GM13976 (cell line): ENCODE measurements around the gene TGM1.

Experiments used
- DNase-seq: peaks from one replicate; pipeline ENCODE4 v3.0.0; 2012; ENCODE audit warnings: low spot score
- CTCF ChIP-seq: IDR thresholded peaks from 2 replicates; pipeline ENCODE4 v1.5.1; 2012; ENCODE audit warnings: borderline replicate concordance, mild to moderate bottlenecking; ENCODE audit not compliant: insufficient read depth; ENCODE audit errors: extremely low read depth, missing control alignments, control extremely low read depth
- in situ Hi-C: fragments of 300-500 bp; cut with MboI; formaldehyde crosslinking; loops from one replicate; pipeline ENCODE4 v1.12.0; 2022; ENCODE audit warnings: low sequenced_read_pairs, mixed read lengths, inconsistent platforms; ENCODE audit not compliant: unreplicated experiment

The TGM1 gene

GRCh38 chr14:24267516-24267915, 4.5 kb upstream of the TGM1 start:
- DNase-seq: no peak
- no peak for TF ChIP-seq CTCF
- in situ Hi-C loops: no loop called here

- in situ Hi-C loops: no loop called here
- TF ChIP-seq CTCF: no peak
- no peak for DNase-seq
Observed at GRCh38 chr14:24266344-24267244, 3.6 kb upstream of the TGM1 start.

GRCh38 chr14:24264298-24264697, 1.3 kb upstream of the TGM1 start:
- TF ChIP-seq CTCF: no peak
- no peak for DNase-seq
- in situ Hi-C loops: no loop called here

- in situ Hi-C loops: no loop called here
- DNase-seq: no peak
- TF ChIP-seq CTCF: no peak
Observed at GRCh38 chr14:24263848-24264247, 871 bp upstream of the TGM1 start.

- TF ChIP-seq CTCF: no peak
- in situ Hi-C loops: no loop called here
- DNase-seq: no peak
Observed at GRCh38 chr14:24261969-24262327, 1.0 kb downstream of the TGM1 start.

- in situ Hi-C loops: no loop called here
- no peak for TF ChIP-seq CTCF
- no peak for DNase-seq
Observed at GRCh38 chr14:24261256-24261968, 1.6 kb downstream of the TGM1 start.
